GM23338 (cell line): Measurements from ENCODE around the gene ADGRV1. TPM values are rescaled to one million over a fixed set of nuclear protein-coding genes. Genes with fewer than 3 reads are reported as not detected.

Experiments used
- ATAC-seq: fragments of 200-7000 bp; cut with Tn5 transposase; 3 replicates; pipeline ENCODE4 v1.9.1; 2020
- DNase-seq: peaks from one replicate; pipeline ENCODE4 v3.0.0-alpha.2; 2015; ENCODE audit warnings: low spot score
- H2AFZ ChIP-seq: fragments of 200-600 bp; sonication (generic); 2 replicates; pipeline ENCODE4 v1.8.0; 2016; ENCODE audit warnings: antibody characterized with exemption, mild to moderate bottlenecking, moderate library complexity
- H3F3A ChIP-seq: fragments of 200-600 bp; sonication (generic); replicated peaks from 2 replicates; pipeline ENCODE4 v1.8.0; 2017; ENCODE audit warnings: antibody characterized with exemption, mixed run types, low read depth
- H3K27ac ChIP-seq: fragments of 200-600 bp; sonication (generic); 2 replicates; pipeline ENCODE4 v1.6.1; 2016; ENCODE audit warnings: low read depth
- H3K27me3 ChIP-seq: fragments of 200-600 bp; sonication (generic); 2 replicates; pipeline ENCODE4 v1.8.0; 2016; ENCODE audit warnings: mild to moderate bottlenecking, mixed run types, moderate library complexity; ENCODE audit not compliant: insufficient read depth
- H3K36me3 ChIP-seq: fragments of 200-600 bp; sonication (generic); 2 replicates; pipeline ENCODE4 v1.8.0; 2016; ENCODE audit warnings: mild to moderate bottlenecking; ENCODE audit not compliant: insufficient read depth
- H3K4me1 ChIP-seq: fragments of 200-600 bp; sonication (generic); 2 replicates; pipeline ENCODE4 v1.8.0; 2016; ENCODE audit warnings: mild to moderate bottlenecking, moderate library complexity; ENCODE audit not compliant: insufficient read depth
- H3K4me2 ChIP-seq: fragments of 200-600 bp; sonication (generic); 2 replicates; pipeline ENCODE4 v1.7.1; 2017; ENCODE audit warnings: mixed run types
- H3K4me3 ChIP-seq: fragments of 200-600 bp; sonication (generic); 2 replicates; pipeline ENCODE4 v1.6.1; 2016; ENCODE audit warnings: mixed run types
- H3K79me2 ChIP-seq: fragments of 200-600 bp; sonication (generic); replicated peaks from 2 replicates; pipeline ENCODE4 v1.8.0; 2017; ENCODE audit warnings: mild to moderate bottlenecking; ENCODE audit not compliant: insufficient read depth
- H3K9me2 ChIP-seq: fragments of 200-600 bp; sonication (generic); 2 replicates; pipeline ENCODE4 v1.8.0; 2017; ENCODE audit not compliant: insufficient read depth
- H4K20me1 ChIP-seq: fragments of 200-600 bp; sonication (generic); replicated peaks from 2 replicates; pipeline ENCODE4 v1.8.0; 2017; ENCODE audit warnings: mild to moderate bottlenecking; ENCODE audit not compliant: insufficient read depth
- H3K27ac Mint-ChIP-seq: 2 replicates; pipeline ENCODE4 v1.8.0; 2020; ENCODE audit warnings: inconsistent platforms, mild to moderate bottlenecking, moderate library complexity, mixed read lengths
- H3K27me3 Mint-ChIP-seq: 3 replicates; pipeline ENCODE4 v1.8.0; 2022; ENCODE audit warnings: low read depth, mild to moderate bottlenecking, moderate library complexity, mixed read lengths, inconsistent platforms; ENCODE audit not compliant: insufficient read depth, poor library complexity
- H3K36me3 Mint-ChIP-seq: 3 replicates; pipeline ENCODE4 v1.8.0; 2021; ENCODE audit warnings: low read depth, mild to moderate bottlenecking, inconsistent platforms, moderate library complexity, mixed read lengths
- H3K4me1 Mint-ChIP-seq: 3 replicates; pipeline ENCODE4 v1.8.0; 2020; ENCODE audit warnings: mild to moderate bottlenecking, inconsistent platforms, mixed read lengths
- H3K4me3 Mint-ChIP-seq: 3 replicates; pipeline ENCODE4 v1.8.0; 2021; ENCODE audit warnings: moderate library complexity, mild to moderate bottlenecking, inconsistent platforms, mixed read lengths
- H3K9me3 Mint-ChIP-seq: 3 replicates; pipeline ENCODE4 v1.8.0; 2020; ENCODE audit warnings: moderate library complexity, mild to moderate bottlenecking, inconsistent platforms, mixed read lengths
- CTCF ChIP-seq, 2 experiments: fragments of 200-600 bp in 1 of 2; sonication (generic) in 1 of 2; conservative IDR thresholded peaks; 2 replicates each; pipeline versions ENCODE4 v1.5.1 to v1.6.1; 2016 to 2017; ENCODE audit warnings: antibody characterized with exemption in 2 of 2, low read depth in 2 of 2, mild to moderate bottlenecking in 2 of 2, moderate library complexity in 1 of 2
- EZH2 ChIP-seq: fragments of 200-600 bp; sonication (generic); IDR thresholded peaks from one replicate; pipeline ENCODE4 v1.8.0; 2017; ENCODE audit warnings: antibody characterized with exemption, mild to moderate bottlenecking, low read depth; ENCODE audit not compliant: unreplicated experiment
- NANOG ChIP-seq: IDR thresholded peaks from 2 replicates; pipeline ENCODE4 v1.6.1; 2016; ENCODE audit warnings: antibody characterized with exemption, borderline replicate concordance
- STAT1 ChIP-seq: IDR thresholded peaks from one replicate; pipeline ENCODE4 v1.6.1; 2016; ENCODE audit warnings: antibody characterized with exemption; ENCODE audit not compliant: unreplicated experiment
- ZNF114 ChIP-seq: fragments of 250-450 bp; sonication (Bioruptor Pico); IDR thresholded peaks from 2 replicates; pipeline ENCODE4 v1.5.0; 2020; ENCODE audit warnings: mild to moderate bottlenecking, moderate library complexity
- ZNF331 ChIP-seq: fragments of 250-450 bp; sonication (Bioruptor Pico); IDR thresholded peaks from 2 replicates; pipeline ENCODE4 v1.5.0; 2020; ENCODE audit warnings: low read depth, mild to moderate bottlenecking, moderate library complexity
- ZNF462 ChIP-seq: fragments of 250-450 bp; sonication (Bioruptor Pico); IDR thresholded peaks from 2 replicates; pipeline ENCODE4 v1.5.0; 2020; ENCODE audit warnings: mild to moderate bottlenecking, moderate library complexity
- polyA plus RNA-seq: library from polyadenylated mRNA; unstranded; fragments of >200 nt; fragmentation: Nextera tagmentation; extraction: Ambion mirVana; gene quantifications from 2 replicates; pipeline ENCODE4 v1.2.1, GENCODE V29; 2016
- total RNA-seq: library from RNA; depleted of rRNA; stranded (reverse); fragments of >200 nt; shearing (Covaris generic); gene quantifications from 2 replicates; pipeline ENCODE4 v1.2.3, GENCODE V29; 2014
- TF ChIP-seq, protein P1 (sequence below): IDR thresholded peaks from 2 replicates; pipeline ENCODE4 v1.6.1; 2016; ENCODE audit warnings: antibody characterized with exemption

The ADGRV1 gene
- total and polyA plus RNA-seq, 2 experiments from 2014 or later: 46.1 to 149 TPM

DNA sequence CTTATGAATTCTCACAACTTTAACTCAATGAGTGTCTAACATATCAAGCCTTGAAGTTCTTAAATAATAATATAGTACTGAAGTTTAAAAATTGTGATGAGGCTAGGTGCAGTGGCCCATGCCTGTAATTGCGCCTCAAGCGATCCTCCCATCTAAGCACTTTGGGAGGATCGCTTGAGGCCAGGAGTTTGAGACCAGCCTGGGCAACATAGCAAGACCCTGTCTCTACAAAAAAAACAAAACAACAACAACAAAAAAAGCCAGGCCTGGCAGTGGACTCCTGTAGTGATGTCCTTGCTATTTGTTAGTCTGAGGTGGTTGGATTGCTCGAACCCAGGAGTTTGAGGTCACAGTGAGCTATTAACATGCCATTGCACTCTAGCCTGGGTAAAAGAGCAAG is 98.4 kb downstream of the ADGRV1 start (continued):
- TF ChIP-seq ZNF462 (CRISPR knock-in tag) (no peak), STAT1 (no peak)

DNA sequence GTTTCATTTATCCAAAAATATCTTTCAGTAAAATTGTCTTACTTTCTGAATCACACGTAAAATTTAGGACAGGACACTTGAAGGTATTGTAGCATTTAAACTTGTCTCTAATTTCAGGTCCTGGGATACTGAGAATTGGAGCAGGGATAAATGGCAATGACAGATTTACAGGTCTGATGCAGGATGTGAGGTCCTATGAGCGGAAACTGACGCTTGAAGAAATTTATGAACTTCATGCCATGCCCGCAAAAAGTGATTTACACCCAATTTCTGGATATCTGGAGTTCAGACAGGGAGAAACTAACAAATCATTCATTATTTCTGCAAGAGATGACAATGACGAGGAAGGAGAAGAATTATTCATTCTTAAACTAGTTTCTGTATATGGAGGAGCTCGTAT is 99.2 kb downstream of the ADGRV1 start:
- ATAC-seq (no peak), DNase-seq (no peak)
- no peaks in the 10 kb centered on the region for H4K20me1 ChIP-seq
- peaks cover 46% of the 10 kb centered on the region for H3K36me3 Mint-ChIP-seq
- no peak overlapping the region for H3K4me2 ChIP-seq
- peaks cover 21% of the 10 kb centered on the region for H3K79me2 ChIP-seq
- no peak overlapping the region for H3K27ac Mint-ChIP-seq
- no peak overlapping the region for H3K4me3 ChIP-seq
- H3F3A ChIP-seq: no peaks in the 10 kb centered on the region
- no peak overlapping the region for H2AFZ ChIP-seq
- H3K4me3 Mint-ChIP-seq: no peak overlapping the region
- H3K36me3 ChIP-seq: peaks cover 14% of the 10 kb centered on the region; the same call in 1 of the 2 replicates
- no peaks in the 10 kb centered on the region for H3K9me2 ChIP-seq
- no peaks in the 10 kb centered on the region for H3K27me3 ChIP-seq
- no peaks in the 10 kb centered on the region for H3K4me1 ChIP-seq
- H3K27ac ChIP-seq: peak overlapping the region; percentile 35; the same call in 1 of the 2 replicates
- peaks cover 5% of the 10 kb centered on the region; the same call in 2 of the 3 replicates for H3K9me3 Mint-ChIP-seq
- H3K4me1 Mint-ChIP-seq: no peaks in the 10 kb centered on the region; the same call in 2 of the 3 replicates
- H3K27me3 Mint-ChIP-seq: no peaks in the 10 kb centered on the region
- no peak for TF ChIP-seq NANOG
- TF ChIP-seq STAT1: no peak
- TF ChIP-seq, protein P1, sequence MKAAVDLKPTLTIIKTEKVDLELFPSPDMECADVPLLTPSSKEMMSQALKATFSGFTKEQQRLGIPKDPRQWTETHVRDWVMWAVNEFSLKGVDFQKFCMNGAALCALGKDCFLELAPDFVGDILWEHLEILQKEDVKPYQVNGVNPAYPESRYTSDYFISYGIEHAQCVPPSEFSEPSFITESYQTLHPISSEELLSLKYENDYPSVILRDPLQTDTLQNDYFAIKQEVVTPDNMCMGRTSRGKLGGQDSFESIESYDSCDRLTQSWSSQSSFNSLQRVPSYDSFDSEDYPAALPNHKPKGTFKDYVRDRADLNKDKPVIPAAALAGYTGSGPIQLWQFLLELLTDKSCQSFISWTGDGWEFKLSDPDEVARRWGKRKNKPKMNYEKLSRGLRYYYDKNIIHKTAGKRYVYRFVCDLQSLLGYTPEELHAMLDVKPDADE: no peak
- no peak for TF ChIP-seq CTCF (conservative IDR thresholded peaks at IDR 0.05; ENCODE audit: low read depth in 2 of 2)
- no peak for TF ChIP-seq ZNF331 (CRISPR knock-in tag)
- no peak for TF ChIP-seq EZH2
- TF ChIP-seq ZNF114: no peak
